Renal cortical epithelial cell (primary cell): ENCODE measurements around the gene GRIK1. TPM values are rescaled to one million over a fixed set of nuclear protein-coding genes. Genes with fewer than 3 reads are reported as not detected.
A peak's percentile ranks its signal among the peaks of the same experiment; 100 is the strongest.

Source experiments
- DNase-seq: peaks from one replicate; pipeline ENCODE4 v3.0.0-alpha.2; 2011; ENCODE audit warnings: low read depth
- total RNA-seq: library from RNA; depleted of rRNA; stranded (reverse); fragments of >200 nt; gene quantifications from 2 replicates; pipeline ENCODE4 v1.2.3, GENCODE V29; 2014

Gene GRIK1
- total RNA-seq, 1 donor from 2014 or later: not detected

GRCh38 chr21:29718081-29718815, 221.5 kb downstream of the GRIK1 start:
- DNase-seq: peak; percentile 1

- no peak for DNase-seq
These were observed 222.1 kb downstream of the GRIK1 start for GRCh38 chr21:29717659-29718058.

- DNase-seq: no peak
These were observed 223.0 kb downstream of the GRIK1 start for GRCh38 chr21:29716753-29717152.

GRCh38 chr21:29715089-29715488, 224.7 kb downstream of the GRIK1 start:
- no peak for DNase-seq

GRCh38 chr21:29712818-29713217, 227.0 kb downstream of the GRIK1 start:
- no peak for DNase-seq

- DNase-seq: no peak
These were observed 228.6 kb downstream of the GRIK1 start for GRCh38 chr21:29711236-29711635.

GRCh38 chr21:29710498-29710897, 229.3 kb downstream of the GRIK1 start:
- no peak for DNase-seq

GRCh38 chr21:29708401-29708800, 231.4 kb downstream of the GRIK1 start:
- no peak for DNase-seq

- no peak for DNase-seq
These were observed 235.1 kb downstream of the GRIK1 start for GRCh38 chr21:29704719-29705118.

- no peak for DNase-seq
These were observed 238.1 kb downstream of the GRIK1 start for GRCh38 chr21:29701676-29702075.

GRCh38 chr21:29697555-29698193, 242.1 kb downstream of the GRIK1 start:
- DNase-seq: no peak

- DNase-seq: no peak
These were observed 242.9 kb downstream of the GRIK1 start for GRCh38 chr21:29696937-29697336.

GRCh38 chr21:29691616-29692491, 247.9 kb downstream of the GRIK1 start:
- DNase-seq: no peak

- DNase-seq: no peak
These were observed 250.0 kb downstream of the GRIK1 start for GRCh38 chr21:29689753-29690152.

GRCh38 chr21:29684106-29684505, 255.7 kb downstream of the GRIK1 start:
- DNase-seq: no peak

GRCh38 chr21:29682800-29683199, 257.0 kb downstream of the GRIK1 start:
- DNase-seq: no peak

- no peak for DNase-seq
These were observed 259.5 kb downstream of the GRIK1 start for GRCh38 chr21:29680273-29680672.

GRCh38 chr21:29678626-29679025, 261.2 kb downstream of the GRIK1 start:
- peak; percentile 2 for DNase-seq

GRCh38 chr21:29677326-29677725, 262.5 kb downstream of the GRIK1 start:
- DNase-seq: no peak

- no peak for DNase-seq
These were observed 263.4 kb downstream of the GRIK1 start for GRCh38 chr21:29676395-29676794.

GRCh38 chr21:29675451-29675850, 264.3 kb downstream of the GRIK1 start:
- no peak for DNase-seq

- DNase-seq: no peak
These were observed 265.5 kb downstream of the GRIK1 start for GRCh38 chr21:29674343-29674742.
